H1 (cell line): ENCODE measurements around the gene CDYL. TPM values are rescaled to one million over a fixed set of nuclear protein-coding genes. Genes with fewer than 3 reads are reported as not detected.

Experiments used
- CTCF ChIA-PET: fragments of 300-600 bp; sonication (Branson Sonifier 250); formaldehyde crosslinking; loops from one replicate; lab custom pipeline; 2021; ENCODE audit not compliant: partially characterized antibody; lab: Charles Lee
- POLR2A ChIA-PET: fragments of 300-600 bp; sonication (Branson Sonifier 250); formaldehyde crosslinking; loops from one replicate; lab custom pipeline; 2021; ENCODE audit warnings: inconsistent platforms; ENCODE audit not compliant: partially characterized antibody; lab: Charles Lee
- DNase-seq, 2 experiments: peaks; one replicate each; pipeline versions ENCODE4 v3.0.0 to v3.0.0-alpha.2; 2010 to 2022; ENCODE audit warnings: low spot score in 2 of 2, low read depth in 1 of 2, mixed read lengths in 1 of 2
- FAIRE-seq: peaks from 2 replicates; lab custom pipeline; 2011; peaks lifted over from hg19 to GRCh38; lab: Jason Lieb, UNC
- H2AFZ ChIP-seq: 2 replicates; pipeline ENCODE4 v1.8.1; 2012; ENCODE audit warnings: low read length, inconsistent platforms
- H2AK5ac ChIP-seq: 2 replicates; pipeline ENCODE4 v1.6.1; 2013; ENCODE audit warnings: low read depth, low read length
- H2BK120ac ChIP-seq: replicated peaks from 2 replicates; pipeline ENCODE3; 2013; ENCODE audit warnings: low read depth, low read length, inconsistent platforms
- H2BK12ac ChIP-seq: 2 replicates; pipeline ENCODE4 v1.6.1; 2013; ENCODE audit warnings: low read depth, low read length
- H2BK15ac ChIP-seq: 2 replicates; pipeline ENCODE4 v1.6.1; 2013; ENCODE audit warnings: low read length
- H2BK20ac ChIP-seq: 2 replicates; pipeline ENCODE4 v1.6.1; 2013; ENCODE audit warnings: low read length
- H2BK5ac ChIP-seq: 2 replicates; pipeline ENCODE4 v1.6.1; 2013; ENCODE audit warnings: low read depth, low read length
- H3K14ac ChIP-seq: 2 replicates; pipeline ENCODE4 v1.6.1; 2013; ENCODE audit warnings: inconsistent platforms; ENCODE audit not compliant: insufficient read length
- H3K18ac ChIP-seq: 2 replicates; pipeline ENCODE4 v1.6.1; 2013; ENCODE audit warnings: low read length; ENCODE audit errors: extremely low read depth
- H3K23ac ChIP-seq: 2 replicates; pipeline ENCODE4 v1.6.1; 2013; ENCODE audit warnings: inconsistent platforms; ENCODE audit not compliant: insufficient read length
- H3K23me2 ChIP-seq: 2 replicates; pipeline ENCODE4 v1.6.1; 2013; ENCODE audit warnings: low read depth, low read length
- H3K27ac ChIP-seq: 2 replicates; pipeline ENCODE4 v1.6.1; 2011; ENCODE audit warnings: low read depth, low read length, inconsistent platforms
- H3K27me3 ChIP-seq, 4 experiments: replicated peaks in 1 of 4; 1 replicate in 1 of 4; 2 replicates in 3 of 4; pipeline versions ENCODE4 v1.6.1 to v1.8.1; 2011 to 2013; ENCODE audit warnings: low read length in 3 of 4, mild to moderate bottlenecking in 3 of 4, inconsistent platforms in 2 of 4, mixed read lengths in 2 of 4, moderate library complexity in 1 of 4; ENCODE audit not compliant: control insufficient read depth in 3 of 4, insufficient read depth in 3 of 4; ENCODE audit errors: extremely low read depth in 1 of 4
- H3K36me3 ChIP-seq, 4 experiments: 2 replicates each; pipeline versions ENCODE4 v1.6.1 to v1.8.1; 2011 to 2013; ENCODE audit warnings: mild to moderate bottlenecking in 4 of 4, low read length in 3 of 4, moderate library complexity in 2 of 4, control low read depth in 1 of 4, inconsistent platforms in 1 of 4; ENCODE audit not compliant: insufficient read depth in 4 of 4, control insufficient read depth in 2 of 4
- H3K4ac ChIP-seq: replicated peaks from 2 replicates; pipeline ENCODE3; 2013; ENCODE audit warnings: low read length, low read depth, mixed read lengths, inconsistent platforms; ENCODE audit not compliant: insufficient read length
- H3K4me1 ChIP-seq, 4 experiments: replicated peaks in 1 of 4; 1 replicate in 1 of 4; 2 replicates in 3 of 4; pipeline versions ENCODE4 v1.6.1 to v1.8.1; 2011 to 2013; ENCODE audit warnings: low read length in 3 of 4, inconsistent platforms in 2 of 4, mixed read lengths in 1 of 4; ENCODE audit not compliant: insufficient read depth in 4 of 4, control insufficient read depth in 3 of 4
- H3K4me2 ChIP-seq, 2 experiments: 2 replicates each; pipeline versions ENCODE4 v1.6.1 to v1.8.1; 2011 to 2013; ENCODE audit warnings: low read depth in 2 of 2, low read length in 2 of 2, control low read depth in 1 of 2, inconsistent platforms in 1 of 2, mild to moderate bottlenecking in 1 of 2; ENCODE audit not compliant: insufficient read depth in 1 of 2
- H3K4me3 ChIP-seq, 4 experiments: fragments of 200-600, 300-600 bp in 1 of 4; sonication (generic), shearing (Covaris generic), sonication (Bioruptor Twin) in 1 of 4; 2 replicates each; pipeline versions ENCODE4 v1.5.1 to v1.8.1; 2011 to 2016; ENCODE audit warnings: low read length in 4 of 4, low read depth in 3 of 4, control low read depth in 2 of 4, inconsistent platforms in 2 of 4, mild to moderate bottlenecking in 2 of 4, mixed read lengths in 1 of 4, moderate library complexity in 1 of 4; ENCODE audit not compliant: insufficient read depth in 2 of 4; ENCODE audit errors: extremely low read depth in 1 of 4
- H3K56ac ChIP-seq: replicated peaks from 2 replicates; pipeline ENCODE3; 2013; ENCODE audit warnings: low read depth, mild to moderate bottlenecking, mixed read lengths, low read length, inconsistent platforms; ENCODE audit not compliant: insufficient read length
- H3K79me1 ChIP-seq: 2 replicates; pipeline ENCODE4 v1.6.1; 2013; ENCODE audit warnings: low read depth, low read length, control low read depth
- H3K79me2 ChIP-seq, 2 experiments: 2 replicates each; pipeline versions ENCODE4 v1.6.1 to v1.8.1; 2012 to 2013; ENCODE audit warnings: low read length in 2 of 2, mild to moderate bottlenecking in 2 of 2, inconsistent platforms in 1 of 2; ENCODE audit not compliant: insufficient read depth in 2 of 2, control insufficient read depth in 1 of 2
- H3K9ac ChIP-seq, 4 experiments: replicated peaks in 1 of 4; 1 replicate in 1 of 4; 2 replicates in 3 of 4; pipeline versions ENCODE4 v1.6.1 to v1.8.1; 2011 to 2013; ENCODE audit warnings: low read depth in 3 of 4, low read length in 3 of 4, control low read depth in 2 of 4, mild to moderate bottlenecking in 2 of 4, moderate library complexity in 2 of 4, inconsistent platforms in 1 of 4; ENCODE audit errors: extremely low read depth in 1 of 4
- H3K9me3 ChIP-seq, 2 experiments: 2 replicates each; pipeline versions ENCODE4 v1.6.1 to v1.8.1; 2012 to 2013; ENCODE audit warnings: mild to moderate bottlenecking in 2 of 2, moderate library complexity in 2 of 2, control low read depth in 1 of 2, inconsistent platforms in 1 of 2, low read depth in 1 of 2, low read length in 1 of 2, mixed read lengths in 1 of 2; ENCODE audit not compliant: insufficient read depth in 2 of 2
- H4K20me1 ChIP-seq, 2 experiments: replicated peaks in 1 of 2; 2 replicates each; pipeline versions ENCODE3 to v1.8.1; 2011 to 2013; ENCODE audit warnings: inconsistent platforms in 2 of 2, low read length in 2 of 2, mild to moderate bottlenecking in 1 of 2; ENCODE audit not compliant: insufficient read depth in 2 of 2, control insufficient read depth in 1 of 2
- H4K5ac ChIP-seq: 2 replicates; pipeline ENCODE4 v1.6.1; 2013; ENCODE audit warnings: low read length, low read depth, mixed read lengths, inconsistent platforms; ENCODE audit not compliant: insufficient read length
- H4K8ac ChIP-seq: 2 replicates; pipeline ENCODE4 v1.8.0; 2013; ENCODE audit warnings: mild to moderate bottlenecking, moderate library complexity, low read length, inconsistent platforms; ENCODE audit not compliant: insufficient read depth; ENCODE audit errors: extremely low read depth
- H4K91ac ChIP-seq: replicated peaks from 2 replicates; pipeline ENCODE3; 2013; ENCODE audit warnings: low read length, mixed read lengths, inconsistent platforms; ENCODE audit not compliant: insufficient read length
- BRCA1 ChIP-seq: IDR thresholded peaks from 2 replicates; pipeline ENCODE4 v1.6.1; 2012; ENCODE audit warnings: low read depth, low read length, improper control_type of control experiment
- CHD1 ChIP-seq: IDR thresholded peaks from 2 replicates; pipeline ENCODE4 v1.6.1; 2012; ENCODE audit warnings: low read depth, low read length, improper control_type of control experiment
- CREB1 ChIP-seq: IDR thresholded peaks from 2 replicates; pipeline ENCODE4 v1.6.1; 2012; ENCODE audit warnings: inconsistent platforms
- GTF2F1 ChIP-seq: IDR thresholded peaks from 2 replicates; pipeline ENCODE4 v1.6.1; 2012; ENCODE audit warnings: low read depth, low read length, improper control_type of control experiment, borderline replicate concordance
- JUN ChIP-seq: IDR thresholded peaks from 2 replicates; pipeline ENCODE4 v1.6.1; 2011; ENCODE audit warnings: low read depth, mild to moderate bottlenecking, improper control_type of control experiment, low read length
- NANOG ChIP-seq: IDR thresholded peaks from 2 replicates; pipeline ENCODE4 v1.6.1; 2011; ENCODE audit warnings: low read length, low read depth, mild to moderate bottlenecking, inconsistent platforms; ENCODE audit not compliant: insufficient read depth, poor library complexity, severe bottlenecking
- NRF1 ChIP-seq: IDR thresholded peaks from 2 replicates; pipeline ENCODE4 v1.6.1; 2011; ENCODE audit warnings: mild to moderate bottlenecking, low read depth, low read length, improper control_type of control experiment
- PHF8 ChIP-seq: fragments of 200-600 bp; sonication (generic); conservative IDR thresholded peaks from 2 replicates; pipeline ENCODE4 v1.7.1; 2012; ENCODE audit warnings: low read depth, mild to moderate bottlenecking, inconsistent platforms, low read length, moderate library complexity
- RNF2 ChIP-seq: fragments of 200-900, 300-1000 bp; sonication (generic); IDR thresholded peaks from 2 replicates; pipeline ENCODE4 v1.7.1; 2016; ENCODE audit warnings: borderline replicate concordance, low read depth, mild to moderate bottlenecking, antibody characterized with exemption, low read length; ENCODE audit not compliant: poor library complexity, severe bottlenecking; ENCODE audit errors: missing control alignments
- SUZ12 ChIP-seq: fragments of 200-600 bp; sonication (generic); IDR thresholded peaks from 2 replicates; pipeline ENCODE4 v1.6.1; 2012; ENCODE audit warnings: mild to moderate bottlenecking, inconsistent platforms, low read length, moderate library complexity, mixed read lengths
- TBP ChIP-seq: IDR thresholded peaks from 2 replicates; pipeline ENCODE4 v1.6.1; 2011; ENCODE audit warnings: low read depth, low read length, improper control_type of control experiment
- YY1 ChIP-seq: IDR thresholded peaks from 2 replicates; pipeline ENCODE4 v1.6.1; 2011; ENCODE audit warnings: low read depth, mild to moderate bottlenecking, low read length
- ZNF274 ChIP-seq: IDR thresholded peaks from 2 replicates; pipeline ENCODE4 v1.7.0; 2012; ENCODE audit warnings: low read length, borderline replicate concordance; ENCODE audit errors: extremely low read depth
- WGBS, 2 experiments: shearing (Covaris generic) in 1 of 2; methylation state at CpG; one replicate each; pipeline versions ENCODE4 v1.1.6 to v1.1.7; 2013 to 2015; ENCODE audit warnings: low lambda C conversion rate in 2 of 2, mixed read lengths in 2 of 2, inconsistent platforms in 1 of 2, low coverage in 1 of 2, missing lambda C conversion rate in 1 of 2; ENCODE audit not compliant: insufficient replicate concordance in 2 of 2, insufficient coverage in 1 of 2, insufficient read length in 1 of 2; ENCODE audit errors: extremely low coverage in 1 of 2, missing lambda C conversion rate in 1 of 2; 5-methylcytosine and 5-hydroxymethylcytosine counted together
- polyA plus RNA-seq, 7 experiments: library from polyadenylated mRNA; depleted of rRNA in 3 of 7; stranded (reverse) in 5 of 7; unstranded in 2 of 7; fragments of >200 nt in 5 of 7; fragments of 200-250 nt in 2 of 7; gene quantifications; 1 replicate in 5 of 7; 2 replicates in 1 of 7; 4 replicates in 1 of 7; pipeline versions ENCODE4 v1.2.1 to v1.2.3, GENCODE V29; 2011 to 2013; ENCODE audit warnings: missing spikeins in 2 of 7, mixed read lengths in 2 of 7
- total RNA-seq: library from RNA; stranded (reverse); fragmentation: NEBNext Ultra II Directional; extraction: Animal tissue kit (Norgen Biotek cat#: 25700); gene quantifications from 2 replicates; pipeline ENCODE4 v1.2.1, GENCODE V29; 2021

The CDYL gene
- total and polyA plus RNA-seq, 2 of the 8 experiments (the other 6 are each of a cell fraction or from before 2014, with no cell fraction given): 56.4 to 119 TPM

GRCh38 chr6:4768815-4769214 is 7.4 kb upstream of the CDYL start:
- no peak for FAIRE-seq
- WGBS, 2 experiments: 94% methylated on average over 7 of the region's 7 CpGs; no CpG with 5 or more reads in 1 of the 2 experiments

More at GRCh38 chr6:4768815-4769214, 7.4 kb upstream of the CDYL start:
- Histone ChIP-seq H3K23ac (no peak overlapping the region), H3K18ac (no peak overlapping the region), H4K91ac (no peak overlapping the region), H3K4me2 (no peak overlapping the region), H4K8ac (no peak overlapping the region), H4K5ac (no peak overlapping the region), H3K9me3 (no peaks in the 10 kb centered on the region), H3K14ac (no peak overlapping the region), H2BK12ac (peak overlapping the region; percentile 60; the same call in 1 of the 2 replicates), H2BK120ac (no peak overlapping the region), H3K79me1 (no peaks in the 10 kb centered on the region), H3K9ac (no peak overlapping the region), H3K79me2 (peaks cover 5 to 12% of the 10 kb centered on the region in 2 experiments; a peak in 3 of 4 replicates), H2BK20ac (0 out of 2 replicates have a peak overlapping the region, but pooled peaks have one; percentile 54), H3K27me3 (no peaks in the 10 kb centered on the region), H3K4me1 (peaks cover 3 to 12% (median 6%) of the 10 kb centered on the region in 4 experiments; a peak in 5 of 7 replicates), H3K27ac (no peak overlapping the region), H2AK5ac (no peak overlapping the region), H3K4me3 (no peak overlapping the region), H2AFZ (no peak overlapping the region), H3K56ac (no peak overlapping the region), H4K20me1 (no peaks in the 10 kb centered on the region), H3K23me2 (0 out of 2 replicates have a peak, but pooled peaks cover 4% of the 10 kb centered on the region), H3K36me3 (no peaks in the 10 kb centered on the region), H2BK5ac (no peak overlapping the region), H3K4ac (no peak overlapping the region), H2BK15ac (no peak overlapping the region)
- DNase-seq: no peak
- ChIA-PET POLR2A (interaction anchor here (1.5 kb wide), 1 partner anchor 11 kb away, joined by 4 read pairs; no protein-coding TSS in a partner anchor), CTCF (interaction anchor here (1.8 kb wide), 1 partner anchor 76 kb away, joined by 3 read pairs; no protein-coding TSS in a partner anchor)
- no peak for TF ChIP-seq YY1
- no peak for TF ChIP-seq CREB1
- no peak for TF ChIP-seq RNF2
- no peak for TF ChIP-seq CHD1
- no peak for TF ChIP-seq BRCA1
- no peak for TF ChIP-seq TBP
- TF ChIP-seq NRF1: no peak
- no peak for TF ChIP-seq NANOG
- no peak for TF ChIP-seq PHF8
- TF ChIP-seq GTF2F1: no peak
- TF ChIP-seq ZNF274: no peak
- TF ChIP-seq JUN: no peak
- TF ChIP-seq SUZ12: no peak
